Right renal pelvis (tissue), 4 donors: Measurements from ENCODE around the gene MNT. TPM values are rescaled to one million over a fixed set of nuclear protein-coding genes. Genes with fewer than 3 reads are reported as not detected.

ENCODE experiments used
- DNase-seq, 4 donors: peaks; one replicate each; pipeline ENCODE4 v3.0.0-alpha.2; 2013; ENCODE audit warnings: low read depth in 4 of 4, low spot score in 3 of 4, missing footprints in 1 of 4
- polyA plus RNA-seq, 4 donors: library from polyadenylated mRNA; unstranded; fragments of 120-200 nt; gene quantifications; one replicate each; pipeline ENCODE4 v1.2.1, GENCODE V29; 2013; ENCODE audit not compliant: insufficient read length in 4 of 4

The MNT gene
- polyA plus RNA-seq, 4 donors: 13.3 to 16.2 (median 14.0) TPM

GRCh38 chr17:2369039-2369438 lies 31.8 kb downstream of the MNT start:
- DNase-seq: no peak

DNA sequence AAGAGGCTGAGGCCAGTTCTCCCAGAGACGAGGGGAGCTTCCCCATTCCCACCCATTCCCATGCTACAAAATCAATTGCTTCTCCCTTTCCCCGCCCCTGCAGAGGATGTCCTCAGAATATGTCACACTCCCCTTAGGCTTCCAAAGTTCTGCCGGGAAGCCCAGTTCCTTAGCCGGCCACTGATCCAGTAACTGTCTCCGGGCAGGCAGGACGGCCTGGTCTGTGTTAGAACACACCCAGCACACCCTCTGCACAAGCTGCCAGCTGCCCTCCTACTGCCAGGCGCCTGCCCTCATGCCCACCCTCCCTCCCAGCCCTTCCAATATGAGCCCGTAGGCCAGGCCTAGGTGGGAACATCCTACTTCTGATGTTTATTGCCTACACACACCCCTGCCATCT lies 32.5 kb downstream of the MNT start:
- no peak for DNase-seq

- DNase-seq: no peak
Observed at GRCh38 chr17:2366747-2367494, 33.9 kb downstream of the MNT start.

GRCh38 chr17:2365132-2365531 lies 35.7 kb downstream of the MNT start:
- no peak for DNase-seq

DNA sequence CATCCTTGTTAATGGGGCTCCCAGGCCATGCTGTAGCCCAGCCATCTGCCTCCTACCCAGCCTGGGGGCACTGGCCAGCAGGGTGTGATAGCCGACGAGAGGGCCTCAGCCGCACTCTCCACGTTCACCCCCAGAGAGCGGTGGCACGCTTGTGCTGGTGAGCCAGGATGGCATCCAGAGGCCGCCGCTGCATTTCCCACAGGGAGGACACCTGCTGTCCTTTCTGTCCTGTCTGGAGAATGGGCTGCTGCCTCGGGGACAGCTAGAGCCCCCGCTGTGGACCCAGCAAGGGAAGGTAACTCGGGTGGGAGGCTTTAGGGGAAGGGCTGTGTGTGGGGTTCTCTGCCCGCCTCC lies 36.1 kb downstream of the MNT start:
- DNase-seq: no peak

GRCh38 chr17:2363851-2364762 lies 36.8 kb downstream of the MNT start:
- DNase-seq: no peak

DNA sequence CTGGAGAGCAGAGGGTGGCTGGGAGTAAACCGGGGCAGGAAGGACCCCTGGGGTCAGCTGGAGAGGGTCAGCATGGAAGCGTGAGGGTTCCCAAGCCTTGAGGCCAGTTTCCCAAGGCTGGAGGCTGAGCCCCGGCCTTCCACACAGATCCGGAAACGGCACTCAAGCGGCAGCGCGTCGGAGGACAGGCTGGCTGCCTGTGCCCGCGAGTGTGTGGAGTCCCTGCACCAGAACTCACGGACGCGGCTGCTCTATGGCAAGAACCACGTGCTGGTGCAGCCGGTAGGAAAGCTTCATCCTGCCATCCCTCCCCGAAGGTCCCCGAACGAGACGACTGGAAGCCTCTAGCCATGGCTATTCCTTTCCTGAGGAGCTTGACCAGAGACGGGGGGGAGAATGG lies 37.5 kb downstream of the MNT start:
- no peak for DNase-seq

DNA sequence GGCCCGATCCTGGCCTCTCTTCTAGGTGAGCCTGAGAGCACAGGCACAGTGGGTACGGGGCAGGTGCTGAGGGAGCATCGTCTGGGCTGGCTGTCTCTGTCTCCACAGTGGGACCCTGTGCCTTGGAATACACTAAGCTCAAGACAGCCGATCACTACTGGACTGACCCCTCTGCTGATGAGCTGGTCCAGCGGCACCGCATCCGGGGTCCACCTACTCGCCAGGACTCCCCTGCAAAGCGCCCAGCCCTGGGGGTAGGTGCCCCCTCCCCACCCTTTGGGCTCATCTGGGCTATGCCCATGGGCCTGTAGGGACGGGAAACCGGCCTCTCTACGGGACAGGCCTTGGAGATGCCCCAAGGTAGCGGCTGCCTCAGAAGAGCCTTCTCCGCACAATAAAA lies 38.0 kb downstream of the MNT start:
- DNase-seq: no peak

- DNase-seq: no peak
Observed at GRCh38 chr17:2362416-2362815, 38.4 kb downstream of the MNT start.

- no peak for DNase-seq
Observed at GRCh38 chr17:2362016-2362415, 38.8 kb downstream of the MNT start.

- no peak for DNase-seq
Observed at GRCh38 chr17:2361010-2361760, 39.7 kb downstream of the MNT start.

GRCh38 chr17:2357931-2358434 lies 42.9 kb downstream of the MNT start:
- no peak for DNase-seq

GRCh38 chr17:2357237-2357636 lies 43.6 kb downstream of the MNT start:
- DNase-seq: no peak

DNA sequence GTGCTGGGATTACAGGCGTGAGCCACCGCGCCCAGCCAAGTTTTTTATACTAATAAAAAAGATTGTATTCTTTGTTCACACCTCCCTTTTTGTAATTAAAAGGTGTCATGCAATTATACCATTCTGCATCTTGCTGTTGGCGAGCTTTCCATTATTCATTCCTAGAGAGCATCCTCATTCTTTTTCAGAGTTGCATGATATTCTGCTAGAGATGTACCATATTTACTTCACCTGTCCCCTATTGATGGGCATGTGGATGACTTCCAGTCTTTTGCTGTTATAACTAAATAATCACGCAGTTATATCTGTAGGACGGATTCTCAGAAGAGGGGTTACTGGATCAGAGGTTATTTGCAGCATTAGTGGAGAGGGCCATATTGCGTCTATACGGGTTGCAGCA lies 46.5 kb downstream of the MNT start:
- no peak for DNase-seq

GRCh38 chr17:2351269-2351668 lies 49.6 kb downstream of the MNT start:
- DNase-seq: no peak

- DNase-seq: no peak
Observed at GRCh38 chr17:2347805-2348685, 52.8 kb downstream of the MNT start.

GRCh38 chr17:2346475-2346874 lies 54.4 kb downstream of the MNT start:
- DNase-seq: no peak

- no peak for DNase-seq
Observed at GRCh38 chr17:2344528-2344927, 56.3 kb downstream of the MNT start.

DNA sequence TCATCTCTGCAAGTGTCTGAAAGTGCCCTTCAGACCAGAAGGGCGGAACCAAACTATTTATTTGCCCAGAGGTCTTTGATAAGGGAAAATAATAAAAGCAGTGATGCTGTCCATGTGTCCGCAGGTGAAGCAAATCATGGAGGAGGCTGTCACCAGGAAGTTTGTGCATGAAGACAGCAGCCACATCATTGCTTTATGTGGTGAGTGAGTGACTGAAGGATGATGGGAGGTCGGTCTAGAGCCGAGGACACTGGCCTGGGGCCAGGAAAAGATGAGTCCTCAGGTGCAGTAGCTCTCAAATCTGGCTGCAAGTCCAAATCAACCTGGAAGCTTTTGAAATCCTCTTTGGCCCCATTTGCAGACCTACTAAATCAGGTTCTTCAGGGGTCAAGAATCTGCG lies 57.4 kb downstream of the MNT start:
- DNase-seq: no peak

- DNase-seq: no peak
Observed at GRCh38 chr17:2338315-2338657, 62.6 kb downstream of the MNT start.
